ENCODE data around the gene SDSL. TPM values are rescaled to one million over a fixed set of nuclear protein-coding genes. Genes with fewer than 3 reads are reported as not detected.

SDSL gene
- total and polyA plus RNA-seq, 4 donors = 3.8 to 13.4 (median 6.8) TPM

GRCh38 chr12:113476176-113476986, 54.2 kb downstream of the SDSL start:
- WGBS, 2 donors = 1 to 2% methylated on average over 57 to 58 of the region's 58 CpGs
- DNase-seq (no peak), ATAC-seq (ENCODE audit: low FRiP score) (no peak)
- H3K4me1 ChIP-seq (ENCODE audit: control insufficient read depth in 1 of 2, insufficient read depth in 2 of 2, low read length in 2 of 2) = no peaks in the 10 kb centered on the region
- H3K27me3 ChIP-seq (ENCODE audit: control insufficient read depth in 1 of 2, insufficient read depth in 2 of 2, low read length in 1 of 2) = peaks cover 0 to 3% of the 10 kb centered on the region in 2 donors
- no peak overlapping the region for H3K27ac ChIP-seq (ENCODE audit: low read depth in 1 of 2, low read length in 2 of 2)
- H3K36me3 ChIP-seq (ENCODE audit: control insufficient read depth in 1 of 2, insufficient read depth in 2 of 2, low read length in 1 of 2) = no peaks in the 10 kb centered on the region
- H3K4me3 ChIP-seq (ENCODE audit: low read length in 2 of 2) = no peak overlapping the region
- intact Hi-C loops (cut with DNase I) = no loop called here
- no peaks in the 10 kb centered on the region for H3K9me3 ChIP-seq (ENCODE audit: control insufficient read depth, low read length)

GRCh38 chr12:113477171-113477841, 55.1 kb downstream of the SDSL start:
- no peaks in the 10 kb centered on the region for H3K4me1 ChIP-seq (ENCODE audit: control insufficient read depth in 1 of 2, insufficient read depth in 2 of 2, low read length in 2 of 2)
- ATAC-seq (ENCODE audit: low FRiP score) (no peak), DNase-seq (no peak)
- no peak overlapping the region for H3K4me3 ChIP-seq (ENCODE audit: low read length in 2 of 2)
- H3K36me3 ChIP-seq (ENCODE audit: control insufficient read depth in 1 of 2, insufficient read depth in 2 of 2, low read length in 1 of 2) = no peaks in the 10 kb centered on the region
- 1 to 2% methylated on average over 7 of the region's 7 CpGs for WGBS, 2 donors
- peaks cover 0 to 3% of the 10 kb centered on the region in 2 donors for H3K27me3 ChIP-seq (ENCODE audit: control insufficient read depth in 1 of 2, insufficient read depth in 2 of 2, low read length in 1 of 2)
- intact Hi-C loops (cut with DNase I) = no loop called here
- H3K9me3 ChIP-seq (ENCODE audit: control insufficient read depth, low read length) = no peaks in the 10 kb centered on the region
- H3K27ac ChIP-seq (ENCODE audit: low read depth in 1 of 2, low read length in 2 of 2) = no peak overlapping the region

GRCh38 chr12:113477842-113478215, 55.6 kb downstream of the SDSL start:
- Histone ChIP-seq H3K27ac (ENCODE audit: low read depth in 1 of 2, low read length in 2 of 2) (no peak overlapping the region), H3K4me1 (ENCODE audit: control insufficient read depth in 1 of 2, insufficient read depth in 2 of 2, low read length in 2 of 2) (no peaks in the 10 kb centered on the region), H3K4me3 (ENCODE audit: low read length in 2 of 2) (no peak overlapping the region), H3K9me3 (ENCODE audit: control insufficient read depth, low read length) (no peaks in the 10 kb centered on the region), H3K27me3 (ENCODE audit: control insufficient read depth in 1 of 2, insufficient read depth in 2 of 2, low read length in 1 of 2) (peaks cover 0 to 3% of the 10 kb centered on the region in 2 donors), H3K36me3 (ENCODE audit: control insufficient read depth in 1 of 2, insufficient read depth in 2 of 2, low read length in 1 of 2) (no peaks in the 10 kb centered on the region)
- ATAC-seq (ENCODE audit: low FRiP score) (no peak), DNase-seq (no peak)
- 3 to 6% methylated on average over 3 of the region's 3 CpGs for WGBS, 2 donors
- intact Hi-C loops (cut with DNase I) = no loop called here

GRCh38 chr12:113478351-113479011, 56.3 kb downstream of the SDSL start:
- Histone ChIP-seq H3K27ac (ENCODE audit: low read depth in 1 of 2, low read length in 2 of 2) (no peak overlapping the region), H3K27me3 (ENCODE audit: control insufficient read depth in 1 of 2, insufficient read depth in 2 of 2, low read length in 1 of 2) (peaks cover 0 to 3% of the 10 kb centered on the region in 2 donors), H3K4me3 (ENCODE audit: low read length in 2 of 2) (no peak overlapping the region), H3K36me3 (ENCODE audit: control insufficient read depth in 1 of 2, insufficient read depth in 2 of 2, low read length in 1 of 2) (no peaks in the 10 kb centered on the region), H3K9me3 (ENCODE audit: control insufficient read depth, low read length) (no peaks in the 10 kb centered on the region), H3K4me1 (ENCODE audit: control insufficient read depth in 1 of 2, insufficient read depth in 2 of 2, low read length in 2 of 2) (no peaks in the 10 kb centered on the region)
- ATAC-seq (ENCODE audit: low FRiP score) (no peak), DNase-seq (no peak)
- intact Hi-C loops (cut with DNase I) = no loop called here
- 2 to 3% methylated on average over 32 to 41 of the region's 41 CpGs for WGBS, 2 donors

- intact Hi-C loops (cut with DNase I) = no loop called here
- DNase-seq = no peak
- Histone ChIP-seq H3K27ac (ENCODE audit: low read depth in 1 of 2, low read length in 2 of 2) (no peak overlapping the region), H3K4me3 (ENCODE audit: low read length in 2 of 2) (no peak overlapping the region), H3K27me3 (ENCODE audit: control insufficient read depth in 1 of 2, insufficient read depth in 2 of 2, low read length in 1 of 2) (peaks cover 0 to 3% of the 10 kb centered on the region in 2 donors), H3K9me3 (ENCODE audit: control insufficient read depth, low read length) (no peaks in the 10 kb centered on the region), H3K36me3 (ENCODE audit: control insufficient read depth in 1 of 2, insufficient read depth in 2 of 2, low read length in 1 of 2) (no peaks in the 10 kb centered on the region), H3K4me1 (ENCODE audit: control insufficient read depth in 1 of 2, insufficient read depth in 2 of 2, low read length in 2 of 2) (no peaks in the 10 kb centered on the region)
- ATAC-seq (ENCODE audit: low FRiP score) = no peak
- WGBS, 2 donors = 2 to 3% methylated on average over 11 of the region's 11 CpGs
These were observed 57.0 kb downstream of the SDSL start for GRCh38 chr12:113479216-113479589.

- 1 to 2% methylated on average over 61 of the region's 61 CpGs for WGBS, 2 donors
- Histone ChIP-seq H3K9me3 (ENCODE audit: control insufficient read depth, low read length) (no peaks in the 10 kb centered on the region), H3K27ac (ENCODE audit: low read depth in 1 of 2, low read length in 2 of 2) (no peak overlapping the region), H3K27me3 (ENCODE audit: control insufficient read depth in 1 of 2, insufficient read depth in 2 of 2, low read length in 1 of 2) (peaks cover 0 to 3% of the 10 kb centered on the region in 2 donors), H3K4me3 (ENCODE audit: low read length in 2 of 2) (no peak overlapping the region), H3K4me1 (ENCODE audit: control insufficient read depth in 1 of 2, insufficient read depth in 2 of 2, low read length in 2 of 2) (no peaks in the 10 kb centered on the region), H3K36me3 (ENCODE audit: control insufficient read depth in 1 of 2, insufficient read depth in 2 of 2, low read length in 1 of 2) (no peaks in the 10 kb centered on the region)
- ATAC-seq (ENCODE audit: low FRiP score) = no peak
- no peak for DNase-seq
- intact Hi-C loops (cut with DNase I) = no loop called here
These were observed 57.6 kb downstream of the SDSL start for GRCh38 chr12:113479590-113480335.

- no peaks in the 10 kb centered on the region for H3K36me3 ChIP-seq (ENCODE audit: control insufficient read depth in 1 of 2, insufficient read depth in 2 of 2, low read length in 1 of 2)
- H3K9me3 ChIP-seq (ENCODE audit: control insufficient read depth, low read length) = no peaks in the 10 kb centered on the region
- no peak overlapping the region for H3K4me3 ChIP-seq (ENCODE audit: low read length in 2 of 2)
- H3K27me3 ChIP-seq (ENCODE audit: control insufficient read depth in 1 of 2, insufficient read depth in 2 of 2, low read length in 1 of 2) = peaks cover 0 to 3% of the 10 kb centered on the region in 2 donors
- no peaks in the 10 kb centered on the region for H3K4me1 ChIP-seq (ENCODE audit: control insufficient read depth in 1 of 2, insufficient read depth in 2 of 2, low read length in 2 of 2)
- DNase-seq (no peak), ATAC-seq (ENCODE audit: low FRiP score) (no peak)
- intact Hi-C loops (cut with DNase I) = no loop called here
- 11 to 16% methylated on average over 9 of the region's 9 CpGs for WGBS, 2 donors
- H3K27ac ChIP-seq (ENCODE audit: low read depth in 1 of 2, low read length in 2 of 2) = no peak overlapping the region
These were observed 58.3 kb downstream of the SDSL start for GRCh38 chr12:113480336-113480971.

GRCh38 chr12:113482334-113482733, 60.2 kb downstream of the SDSL start:
- Histone ChIP-seq H3K27ac (ENCODE audit: low read depth in 1 of 2, low read length in 2 of 2) (no peak overlapping the region), H3K36me3 (ENCODE audit: control insufficient read depth in 1 of 2, insufficient read depth in 2 of 2, low read length in 1 of 2) (no peaks in the 10 kb centered on the region), H3K9me3 (ENCODE audit: control insufficient read depth, low read length) (no peaks in the 10 kb centered on the region), H3K4me3 (ENCODE audit: low read length in 2 of 2) (no peak overlapping the region), H3K4me1 (ENCODE audit: control insufficient read depth in 1 of 2, insufficient read depth in 2 of 2, low read length in 2 of 2) (no peaks in the 10 kb centered on the region), H3K27me3 (ENCODE audit: control insufficient read depth in 1 of 2, insufficient read depth in 2 of 2, low read length in 1 of 2) (peaks cover 0 to 3% of the 10 kb centered on the region in 2 donors)
- 0 to 3% methylated on average over 1 of the region's 1 CpG for WGBS, 2 donors
- DNase-seq = no peak
- intact Hi-C loops (cut with DNase I) = no loop called here
- no peak for ATAC-seq (ENCODE audit: low FRiP score)

Measured in aorta (tissue), 5 donors.